ENCODE measurements around the gene PCDHGA8. TPM values are rescaled to one million over a fixed set of nuclear protein-coding genes. Genes with fewer than 3 reads are reported as not detected.
A peak's percentile ranks its signal among the peaks of the same experiment; 100 is the strongest.

PCDHGA8 gene
- total and polyA plus RNA-seq, 2 of the 13 experiments (the other 11 are each of a cell fraction or from before 2014, with no cell fraction given): 0.05 to 0.29 TPM

- TF ChIP-seq, protein P1, sequence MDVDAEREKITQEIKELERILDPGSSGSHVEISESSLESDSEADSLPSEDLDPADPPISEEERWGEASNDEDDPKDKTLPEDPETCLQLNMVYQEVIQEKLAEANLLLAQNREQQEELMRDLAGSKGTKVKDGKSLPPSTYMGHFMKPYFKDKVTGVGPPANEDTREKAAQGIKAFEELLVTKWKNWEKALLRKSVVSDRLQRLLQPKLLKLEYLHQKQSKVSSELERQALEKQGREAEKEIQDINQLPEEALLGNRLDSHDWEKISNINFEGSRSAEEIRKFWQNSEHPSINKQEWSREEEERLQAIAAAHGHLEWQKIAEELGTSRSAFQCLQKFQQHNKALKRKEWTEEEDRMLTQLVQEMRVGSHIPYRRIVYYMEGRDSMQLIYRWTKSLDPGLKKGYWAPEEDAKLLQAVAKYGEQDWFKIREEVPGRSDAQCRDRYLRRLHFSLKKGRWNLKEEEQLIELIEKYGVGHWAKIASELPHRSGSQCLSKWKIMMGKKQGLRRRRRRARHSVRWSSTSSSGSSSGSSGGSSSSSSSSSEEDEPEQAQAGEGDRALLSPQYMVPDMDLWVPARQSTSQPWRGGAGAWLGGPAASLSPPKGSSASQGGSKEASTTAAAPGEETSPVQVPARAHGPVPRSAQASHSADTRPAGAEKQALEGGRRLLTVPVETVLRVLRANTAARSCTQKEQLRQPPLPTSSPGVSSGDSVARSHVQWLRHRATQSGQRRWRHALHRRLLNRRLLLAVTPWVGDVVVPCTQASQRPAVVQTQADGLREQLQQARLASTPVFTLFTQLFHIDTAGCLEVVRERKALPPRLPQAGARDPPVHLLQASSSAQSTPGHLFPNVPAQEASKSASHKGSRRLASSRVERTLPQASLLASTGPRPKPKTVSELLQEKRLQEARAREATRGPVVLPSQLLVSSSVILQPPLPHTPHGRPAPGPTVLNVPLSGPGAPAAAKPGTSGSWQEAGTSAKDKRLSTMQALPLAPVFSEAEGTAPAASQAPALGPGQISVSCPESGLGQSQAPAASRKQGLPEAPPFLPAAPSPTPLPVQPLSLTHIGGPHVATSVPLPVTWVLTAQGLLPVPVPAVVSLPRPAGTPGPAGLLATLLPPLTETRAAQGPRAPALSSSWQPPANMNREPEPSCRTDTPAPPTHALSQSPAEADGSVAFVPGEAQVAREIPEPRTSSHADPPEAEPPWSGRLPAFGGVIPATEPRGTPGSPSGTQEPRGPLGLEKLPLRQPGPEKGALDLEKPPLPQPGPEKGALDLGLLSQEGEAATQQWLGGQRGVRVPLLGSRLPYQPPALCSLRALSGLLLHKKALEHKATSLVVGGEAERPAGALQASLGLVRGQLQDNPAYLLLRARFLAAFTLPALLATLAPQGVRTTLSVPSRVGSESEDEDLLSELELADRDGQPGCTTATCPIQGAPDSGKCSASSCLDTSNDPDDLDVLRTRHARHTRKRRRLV (CRISPR knock-in tag; IDR thresholded peaks at IDR 0.05): no peak
- TF ChIP-seq NFE2L1 (CRISPR knock-in tag; IDR thresholded peaks at IDR 0.05; ENCODE audit: borderline replicate concordance) (no peak), KAT8 (CRISPR knock-in tag; IDR thresholded peaks at IDR 0.05) (peak; percentile 64; the same call in 1 of the 2 replicates), KDM3A (CRISPR knock-in tag; IDR thresholded peaks at IDR 0.05; ENCODE audit: low read depth) (no peak), SYNCRIP (IDR thresholded peaks at IDR 0.05; ENCODE audit: insufficient read depth, low read depth, low read length) (no peak), ZGPAT (CRISPR knock-in tag; IDR thresholded peaks at IDR 0.05) (peak; percentile 31; the same call in 1 of the 2 replicates), U2AF1 (optimal IDR thresholded peaks at IDR 0.05; ENCODE audit: low read depth, low read length) (no peak), ZNF12 (CRISPR knock-in tag; IDR thresholded peaks at IDR 0.05) (no peak), MED1 (CRISPR knock-in tag; IDR thresholded peaks at IDR 0.05) (no peak), POLR2A (IDR thresholded peaks at IDR 0.05; ENCODE audit: insufficient read depth in 1 of 2, low read depth in 2 of 2, low read length in 2 of 2) (peak in 1 of 2 experiments; percentile 50; a peak in 1 of 4 replicates), ZNF205 (CRISPR knock-in tag; IDR thresholded peaks at IDR 0.05) (0 out of 2 replicates have a peak, but pooled peaks have one; percentile 35), FOXA1 (IDR thresholded peaks at IDR 0.05) (no peak), FOXA1 (CRISPR knock-in tag; IDR thresholded peaks at IDR 0.05) (no peak), ZNF441 (CRISPR knock-in tag; IDR thresholded peaks at IDR 0.05; ENCODE audit: borderline replicate concordance) (no peak), DRAP1 (CRISPR knock-in tag; IDR thresholded peaks at IDR 0.05) (no peak), REL (CRISPR knock-in tag; conservative IDR thresholded peaks at IDR 0.05) (no peak)
- TF ChIP-seq, protein P2, sequence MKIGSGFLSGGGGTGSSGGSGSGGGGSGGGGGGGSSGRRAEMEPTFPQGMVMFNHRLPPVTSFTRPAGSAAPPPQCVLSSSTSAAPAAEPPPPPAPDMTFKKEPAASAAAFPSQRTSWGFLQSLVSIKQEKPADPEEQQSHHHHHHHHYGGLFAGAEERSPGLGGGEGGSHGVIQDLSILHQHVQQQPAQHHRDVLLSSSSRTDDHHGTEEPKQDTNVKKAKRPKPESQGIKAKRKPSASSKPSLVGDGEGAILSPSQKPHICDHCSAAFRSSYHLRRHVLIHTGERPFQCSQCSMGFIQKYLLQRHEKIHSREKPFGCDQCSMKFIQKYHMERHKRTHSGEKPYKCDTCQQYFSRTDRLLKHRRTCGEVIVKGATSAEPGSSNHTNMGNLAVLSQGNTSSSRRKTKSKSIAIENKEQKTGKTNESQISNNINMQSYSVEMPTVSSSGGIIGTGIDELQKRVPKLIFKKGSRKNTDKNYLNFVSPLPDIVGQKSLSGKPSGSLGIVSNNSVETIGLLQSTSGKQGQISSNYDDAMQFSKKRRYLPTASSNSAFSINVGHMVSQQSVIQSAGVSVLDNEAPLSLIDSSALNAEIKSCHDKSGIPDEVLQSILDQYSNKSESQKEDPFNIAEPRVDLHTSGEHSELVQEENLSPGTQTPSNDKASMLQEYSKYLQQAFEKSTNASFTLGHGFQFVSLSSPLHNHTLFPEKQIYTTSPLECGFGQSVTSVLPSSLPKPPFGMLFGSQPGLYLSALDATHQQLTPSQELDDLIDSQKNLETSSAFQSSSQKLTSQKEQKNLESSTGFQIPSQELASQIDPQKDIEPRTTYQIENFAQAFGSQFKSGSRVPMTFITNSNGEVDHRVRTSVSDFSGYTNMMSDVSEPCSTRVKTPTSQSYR (CRISPR knock-in tag; IDR thresholded peaks at IDR 0.05; ENCODE audit: borderline replicate concordance): no peak
These were observed 42.4 kb upstream of the PCDHGA8 start, which contains the start of gene PCDHGB1 (continued) for GRCh38 chr5:141349917-141350619.

Data from HepG2 (cell line).